Epidermal melanocyte (primary cell): ENCODE measurements around the gene TMEM39B.
A peak's percentile ranks its signal among the peaks of the same experiment; 100 is the strongest.
"Not testable (repeated sequence)": the region's sequence is repeated elsewhere in the genome, so short reads cannot be mapped to it uniquely, and the experiment has no call there.

ENCODE experiments used
- DNase-seq: peaks from one replicate; pipeline ENCODE4 v3.0.0; 2011; ENCODE audit warnings: low spot score; ENCODE audit not compliant: insufficient read length

TMEM39B gene

GRCh38 chr1:32072622-32073298, at the start of gene TMEM39B:
TSS of gene TMEM39B (plus strand) at chr1:32072939. CDS start at chr1:32073048, 109 bp downstream.
- DNase-seq: peak; percentile 95

GRCh38 chr1:32023351-32023750, 49.4 kb upstream of the TMEM39B start:
- no peak for DNase-seq

DNA sequence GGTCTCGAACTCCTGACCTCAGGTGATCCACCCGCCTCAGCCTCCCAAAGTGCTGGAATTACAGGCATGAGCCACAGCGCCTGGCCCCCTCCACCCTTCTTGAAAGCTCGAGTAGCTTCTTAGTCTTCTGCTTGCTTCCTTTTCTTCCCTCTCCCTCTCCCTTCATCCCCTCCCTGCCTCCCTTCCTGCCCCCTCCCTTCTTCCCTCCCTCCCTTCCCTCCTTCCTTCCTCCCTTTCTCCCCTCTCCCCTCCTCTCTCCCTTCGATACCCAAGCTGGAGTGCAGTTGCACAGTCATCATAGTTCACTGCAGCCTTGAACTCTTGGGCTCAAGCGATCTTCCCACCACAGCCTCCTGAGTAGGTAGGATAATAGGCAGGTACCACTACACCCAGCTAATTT, 47.2 kb upstream of the TMEM39B start:
- DNase-seq: no peak

DNA sequence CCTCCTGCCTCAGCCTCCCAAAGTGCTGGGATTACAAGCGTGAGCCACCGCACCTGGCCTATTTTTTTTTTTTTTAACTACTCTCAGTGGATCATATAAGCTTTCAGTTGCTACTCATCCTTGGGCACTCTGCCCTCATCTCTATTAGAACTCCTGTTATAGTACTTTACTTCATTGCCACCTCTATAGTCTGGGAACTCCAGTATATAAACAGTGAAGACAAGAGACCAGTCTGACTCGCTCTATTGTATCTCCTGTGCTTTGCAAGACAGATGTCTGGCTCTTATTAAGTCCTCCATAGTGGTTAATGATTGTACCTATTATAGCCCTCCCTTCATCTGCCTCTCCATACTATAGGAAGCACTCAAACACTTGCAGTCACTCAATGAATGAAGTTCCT, 44.0 kb upstream of the TMEM39B start:
- no peak for DNase-seq

DNA sequence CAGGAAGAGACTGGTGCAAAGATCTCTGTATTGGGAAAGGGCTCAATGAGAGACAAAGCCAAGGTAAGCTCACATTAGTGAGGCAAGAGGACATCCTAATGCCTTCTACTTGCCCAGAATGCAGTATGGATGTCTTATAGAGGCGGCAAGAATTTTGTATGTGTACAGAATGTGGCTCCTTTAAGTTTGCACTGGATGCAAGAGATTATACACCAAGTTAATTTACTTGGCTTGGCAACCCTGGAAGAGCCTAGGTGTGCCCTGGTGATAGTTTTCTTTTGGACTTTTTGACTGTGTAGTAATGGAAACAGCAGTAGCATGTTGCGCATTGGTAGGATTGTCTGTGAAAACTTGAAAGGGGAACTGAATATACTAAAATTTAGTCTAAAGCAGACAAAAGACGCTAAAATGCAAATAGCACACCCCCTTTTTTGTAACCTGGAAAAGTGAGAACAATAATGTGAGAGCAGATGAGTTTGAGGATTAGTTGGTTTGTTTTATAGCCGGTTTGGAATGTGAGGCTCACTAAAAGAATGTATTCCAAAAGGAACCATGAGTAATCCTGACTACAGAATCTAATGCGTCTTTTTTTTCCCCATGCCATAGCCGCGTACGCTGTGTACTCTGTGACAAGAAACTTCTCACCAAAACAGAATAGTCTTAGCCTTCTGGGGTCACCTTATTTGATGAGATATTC, 41.0 kb upstream of the TMEM39B start:
- DNase-seq: no peak

DNA sequence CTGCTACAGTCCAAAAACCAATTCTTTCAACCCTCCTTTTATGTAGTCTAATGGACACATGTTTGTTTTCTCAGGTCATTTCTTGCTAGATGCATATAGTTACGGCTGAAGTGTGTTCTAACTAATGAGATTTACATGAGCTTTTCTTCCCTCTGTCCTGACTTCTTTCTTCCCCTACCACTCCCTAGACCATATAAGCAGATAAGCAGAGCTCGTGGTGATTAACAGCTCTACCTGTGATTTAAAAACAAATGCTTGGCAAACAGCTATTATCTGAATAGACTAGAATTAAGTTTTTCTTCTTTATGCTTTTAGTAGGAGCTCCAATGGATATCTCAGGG, 40.5 kb upstream of the TMEM39B start:
- DNase-seq: no peak

- no peak for DNase-seq
These were observed 37.6 kb upstream of the TMEM39B start for GRCh38 chr1:32035119-32035518.

GRCh38 chr1:32040711-32041110, 32.0 kb upstream of the TMEM39B start:
- DNase-seq: peak; percentile 79

DNA sequence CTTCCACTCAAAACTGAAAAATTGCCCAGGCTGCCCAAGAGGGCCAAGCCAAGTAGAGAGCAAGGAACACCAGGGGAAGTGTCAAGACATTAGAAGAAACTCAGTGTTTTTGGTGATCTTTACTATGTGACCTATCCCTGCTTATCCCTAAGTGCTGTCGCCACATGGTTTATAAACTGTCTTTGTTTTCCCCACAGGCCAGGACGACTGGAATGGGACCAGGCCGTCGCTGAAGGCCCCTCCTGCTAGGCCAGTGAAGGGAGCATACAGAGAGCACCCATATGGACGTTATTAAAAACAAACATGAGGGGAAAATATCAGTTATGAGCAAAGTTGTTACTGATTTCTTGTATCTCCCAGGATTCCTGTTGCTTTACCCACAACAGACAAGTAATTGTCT, 30.4 kb upstream of the TMEM39B start:
- no peak for DNase-seq

GRCh38 chr1:32044234-32044633, 28.5 kb upstream of the TMEM39B start:
- no peak for DNase-seq

DNA sequence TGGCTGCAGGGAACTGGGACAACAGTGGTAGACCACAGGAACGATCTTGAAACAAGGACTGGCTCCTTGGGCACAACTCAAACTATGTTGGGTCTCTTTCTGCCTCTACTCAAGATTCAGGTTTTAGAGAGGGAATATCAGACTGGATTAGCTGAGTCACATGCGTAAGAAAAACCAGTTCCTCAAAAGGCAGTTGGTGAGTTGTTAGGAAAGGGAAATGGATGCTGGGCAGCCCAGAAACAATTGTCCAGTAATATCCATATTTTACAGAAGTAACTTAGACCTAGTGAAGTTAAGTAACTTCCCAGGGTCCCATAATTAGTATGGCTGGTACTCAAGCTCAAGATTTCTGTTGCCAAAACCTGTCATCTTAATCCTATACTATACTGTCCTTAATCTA, 27.0 kb upstream of the TMEM39B start:
- no peak for DNase-seq

GRCh38 chr1:32047701-32048100, 25.0 kb upstream of the TMEM39B start:
- DNase-seq: no peak

- no peak for DNase-seq
These were observed 24.3 kb upstream of the TMEM39B start for GRCh38 chr1:32048440-32048839.

DNA sequence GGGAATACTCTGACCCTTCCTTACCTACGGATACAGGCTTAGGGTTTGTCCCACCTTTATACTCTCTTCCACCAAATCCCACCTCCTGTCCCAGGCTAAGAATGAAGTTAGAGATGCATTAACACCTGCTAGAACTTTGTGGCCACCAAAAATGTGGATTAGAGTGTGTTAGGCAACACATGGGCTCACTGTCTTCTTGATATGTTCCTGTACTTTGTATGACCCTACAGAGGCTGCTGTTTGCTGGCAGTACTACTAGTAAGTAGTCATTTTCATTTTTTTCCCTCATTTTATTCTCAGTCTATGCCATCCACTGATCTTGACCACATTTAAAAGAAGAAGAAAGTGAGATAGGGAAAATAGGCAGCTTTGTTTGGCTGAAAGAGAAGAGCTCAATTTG, 21.0 kb upstream of the TMEM39B start:
- DNase-seq: no peak

GRCh38 chr1:32052887-32053286, 19.9 kb upstream of the TMEM39B start:
- DNase-seq: no peak

- no peak for DNase-seq
These were observed 17.3 kb upstream of the TMEM39B start for GRCh38 chr1:32055416-32055815.

- no peak for DNase-seq
These were observed 16.1 kb upstream of the TMEM39B start for GRCh38 chr1:32056598-32056997.

DNA sequence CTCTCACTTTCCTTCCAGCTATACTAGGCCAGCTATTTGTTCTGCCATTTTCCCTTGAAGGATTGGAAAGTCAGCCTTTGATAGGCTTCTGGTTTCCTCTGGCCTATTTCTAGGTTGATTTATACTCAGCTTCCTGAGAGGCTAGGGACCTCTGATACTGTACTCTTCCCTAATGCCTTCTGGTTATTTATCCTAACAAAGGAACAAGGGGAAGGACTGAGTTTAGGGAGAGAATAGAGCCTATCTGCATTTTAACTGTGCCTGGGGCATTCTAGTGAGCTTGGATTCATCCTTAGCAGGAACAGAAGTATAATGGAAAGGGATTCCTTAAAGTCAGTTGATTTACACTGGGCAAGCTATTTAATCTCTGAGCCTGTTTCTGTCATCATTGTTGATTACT, 11.8 kb upstream of the TMEM39B start:
- DNase-seq: no peak

DNA sequence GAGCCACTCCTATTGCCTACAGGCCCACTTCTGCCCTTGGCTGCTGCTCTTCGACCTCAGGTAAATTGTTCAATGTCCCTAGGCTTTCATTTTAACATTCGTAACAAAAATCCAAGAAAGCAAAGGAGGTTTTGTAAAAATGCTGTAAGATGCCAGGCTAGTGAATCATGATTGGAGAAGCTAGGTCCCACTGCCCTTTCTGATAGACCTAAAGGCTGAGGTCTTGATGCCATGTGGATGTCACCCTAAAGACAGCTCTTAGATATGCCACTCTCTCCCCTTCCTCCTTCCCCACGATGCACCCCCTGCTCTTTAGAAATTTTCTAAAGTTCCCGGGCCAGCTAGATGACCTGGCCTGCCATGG, 9.9 kb upstream of the TMEM39B start:
- DNase-seq: no peak

DNA sequence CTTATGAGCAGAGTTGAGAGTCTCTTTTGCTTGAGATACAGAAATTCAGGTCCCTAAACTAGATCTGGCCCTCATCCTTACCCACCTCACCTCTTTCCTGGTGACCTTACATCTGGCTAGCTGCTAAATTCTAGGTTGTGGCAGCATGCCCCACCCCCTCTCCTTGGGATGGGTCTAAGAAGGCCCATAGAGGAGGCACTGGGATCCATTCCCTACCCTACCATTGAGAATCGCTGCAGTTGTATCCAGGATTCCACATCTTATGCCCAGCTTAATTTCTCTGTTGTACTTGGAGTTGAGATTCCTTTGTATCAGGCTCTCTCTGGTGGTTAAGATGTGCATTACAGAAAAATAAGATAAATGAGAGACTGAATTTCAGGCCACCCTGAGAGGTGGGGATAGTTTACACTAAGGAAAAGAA, 9.5 kb upstream of the TMEM39B start:
- peak; percentile 31 for DNase-seq

GRCh38 chr1:32065613-32066488, 6.9 kb upstream of the TMEM39B start:
- DNase-seq: not testable (repeated sequence)

- DNase-seq: no peak
These were observed 6.3 kb upstream of the TMEM39B start for GRCh38 chr1:32066489-32066873.
